IPS-20b (cell line): ENCODE data around the gene HRH4.

ENCODE experiments used
- H3K27ac ChIP-seq: one replicate; pipeline ENCODE4 v1.5.1; 2013; ENCODE audit warnings: low read length
- H3K27me3 ChIP-seq: 2 replicates; pipeline ENCODE4 v1.6.1; 2013; ENCODE audit warnings: mild to moderate bottlenecking, low read length, inconsistent platforms; ENCODE audit not compliant: insufficient read depth
- H3K36me3 ChIP-seq: 2 replicates; pipeline ENCODE4 v1.6.1; 2013; ENCODE audit warnings: low read depth, mild to moderate bottlenecking, inconsistent platforms, low read length, moderate library complexity; ENCODE audit not compliant: insufficient read depth
- H3K4me1 ChIP-seq: 2 replicates; pipeline ENCODE4 v1.6.1; 2013; ENCODE audit warnings: mild to moderate bottlenecking, control low read depth, inconsistent platforms, low read length, moderate library complexity; ENCODE audit not compliant: insufficient read depth
- H3K4me3 ChIP-seq: 2 replicates; pipeline ENCODE4 v1.5.1; 2013; ENCODE audit warnings: mild to moderate bottlenecking, low read length, inconsistent platforms
- H3K9ac ChIP-seq: 2 replicates; pipeline ENCODE4 v1.6.1; 2013; ENCODE audit warnings: low read depth, mild to moderate bottlenecking, inconsistent platforms, low read length, moderate library complexity
- H3K9me3 ChIP-seq: 2 replicates; pipeline ENCODE4 v1.6.1; 2013; ENCODE audit warnings: mild to moderate bottlenecking, low read depth, low read length, inconsistent platforms; ENCODE audit not compliant: insufficient read depth

The HRH4 gene

GRCh38 chr18:24491927-24492834, 31.7 kb downstream of the HRH4 start:
- no peak overlapping the region for H3K9ac ChIP-seq
- no peaks in the 10 kb centered on the region for H3K27me3 ChIP-seq
- H3K27ac ChIP-seq, result no peak overlapping the region
- H3K4me1 ChIP-seq, result no peaks in the 10 kb centered on the region
- H3K36me3 ChIP-seq, result no peaks in the 10 kb centered on the region
- H3K4me3 ChIP-seq, result no peak overlapping the region
- H3K9me3 ChIP-seq, result no peaks in the 10 kb centered on the region

GRCh38 chr18:24494586-24494985, 34.1 kb downstream of the HRH4 start:
- Histone ChIP-seq H3K9ac (no peak overlapping the region), H3K27ac (no peak overlapping the region), H3K36me3 (no peaks in the 10 kb centered on the region), H3K9me3 (no peaks in the 10 kb centered on the region), H3K4me1 (no peaks in the 10 kb centered on the region), H3K27me3 (no peaks in the 10 kb centered on the region), H3K4me3 (no peak overlapping the region)

GRCh38 chr18:24497031-24497754, 36.8 kb downstream of the HRH4 start:
- no peak overlapping the region for H3K9ac ChIP-seq
- H3K36me3 ChIP-seq, result no peaks in the 10 kb centered on the region
- no peaks in the 10 kb centered on the region for H3K9me3 ChIP-seq
- no peak overlapping the region for H3K27ac ChIP-seq
- no peaks in the 10 kb centered on the region for H3K4me1 ChIP-seq
- H3K4me3 ChIP-seq, result no peak overlapping the region
- H3K27me3 ChIP-seq, result no peaks in the 10 kb centered on the region

GRCh38 chr18:24499814-24500213, 39.4 kb downstream of the HRH4 start:
- H3K27me3 ChIP-seq, result no peaks in the 10 kb centered on the region
- H3K9me3 ChIP-seq, result no peaks in the 10 kb centered on the region
- H3K4me1 ChIP-seq, result no peaks in the 10 kb centered on the region
- H3K4me3 ChIP-seq, result no peak overlapping the region
- no peak overlapping the region for H3K9ac ChIP-seq
- H3K27ac ChIP-seq, result no peak overlapping the region
- no peaks in the 10 kb centered on the region for H3K36me3 ChIP-seq

- H3K9ac ChIP-seq, result no peak overlapping the region
- H3K4me3 ChIP-seq, result no peak overlapping the region
Measured at GRCh38 chr18:24500217-24500616, 39.8 kb downstream of the HRH4 start.

GRCh38 chr18:24500766-24501165, 40.3 kb downstream of the HRH4 start:
- Histone ChIP-seq H3K27ac (no peak overlapping the region), H3K9ac (no peak overlapping the region), H3K9me3 (no peaks in the 10 kb centered on the region), H3K4me3 (no peak overlapping the region), H3K4me1 (no peaks in the 10 kb centered on the region), H3K36me3 (no peaks in the 10 kb centered on the region), H3K27me3 (no peaks in the 10 kb centered on the region)

More at GRCh38 chr18:24500217-24500616, 39.8 kb downstream of the HRH4 start:
- no peaks in the 10 kb centered on the region for H3K4me1 ChIP-seq
- no peaks in the 10 kb centered on the region for H3K27me3 ChIP-seq
- no peak overlapping the region for H3K27ac ChIP-seq
- no peaks in the 10 kb centered on the region for H3K36me3 ChIP-seq
- no peaks in the 10 kb centered on the region for H3K9me3 ChIP-seq

GRCh38 chr18:24502667-24503523, 42.5 kb downstream of the HRH4 start:
- H3K4me1 ChIP-seq, result no peaks in the 10 kb centered on the region
- H3K9me3 ChIP-seq, result no peaks in the 10 kb centered on the region
- H3K9ac ChIP-seq, result no peak overlapping the region; the same call in 1 of the 2 replicates
- no peaks in the 10 kb centered on the region for H3K36me3 ChIP-seq
- no peak overlapping the region for H3K4me3 ChIP-seq
- no peaks in the 10 kb centered on the region for H3K27me3 ChIP-seq
- H3K27ac ChIP-seq, result no peak overlapping the region

- H3K36me3 ChIP-seq, result no peaks in the 10 kb centered on the region
- H3K27ac ChIP-seq, result no peak overlapping the region
- H3K9me3 ChIP-seq, result no peaks in the 10 kb centered on the region
- no peaks in the 10 kb centered on the region for H3K4me1 ChIP-seq
- no peak overlapping the region for H3K9ac ChIP-seq
- no peaks in the 10 kb centered on the region for H3K27me3 ChIP-seq
- no peak overlapping the region for H3K4me3 ChIP-seq
Measured at GRCh38 chr18:24504401-24504800, 44.0 kb downstream of the HRH4 start.

GRCh38 chr18:24506175-24506574, 45.7 kb downstream of the HRH4 start:
- Histone ChIP-seq H3K36me3 (no peaks in the 10 kb centered on the region), H3K4me3 (no peak overlapping the region), H3K27ac (no peak overlapping the region), H3K4me1 (no peaks in the 10 kb centered on the region), H3K27me3 (no peaks in the 10 kb centered on the region), H3K9ac (no peak overlapping the region), H3K9me3 (no peaks in the 10 kb centered on the region)

- Histone ChIP-seq H3K4me3 (no peak overlapping the region), H3K27ac (no peak overlapping the region), H3K9me3 (no peaks in the 10 kb centered on the region), H3K27me3 (no peaks in the 10 kb centered on the region), H3K9ac (no peak overlapping the region), H3K36me3 (no peaks in the 10 kb centered on the region), H3K4me1 (no peaks in the 10 kb centered on the region)
Measured at GRCh38 chr18:24509435-24509834, 49.0 kb downstream of the HRH4 start.

- H3K9me3 ChIP-seq, result no peaks in the 10 kb centered on the region
- no peak overlapping the region for H3K27ac ChIP-seq
- H3K27me3 ChIP-seq, result no peaks in the 10 kb centered on the region
- no peak overlapping the region for H3K4me3 ChIP-seq
- H3K4me1 ChIP-seq, result no peaks in the 10 kb centered on the region
- H3K9ac ChIP-seq, result no peak overlapping the region
- H3K36me3 ChIP-seq, result no peaks in the 10 kb centered on the region
Measured at GRCh38 chr18:24514439-24514838, 54.0 kb downstream of the HRH4 start.
